ENCODE measurements around the gene MAX.

GRCh38 chr14:65071544-65071943, 30.8 kb downstream of the MAX start:
- TF ChIP-seq EZH2 (IDR thresholded peaks at IDR 0.05; ENCODE audit: insufficient read depth, poor library complexity, severe bottlenecking) (no peak), EZH2phosphoT487 (IDR thresholded peaks at IDR 0.05; ENCODE audit: insufficient read depth, low read depth) (no peak)
